GM18951 (cell line): Measurements from ENCODE around the gene FERMT3.
A peak's percentile ranks its signal among the peaks of the same experiment; 100 is the strongest.

Experiments
- POLR2A ChIP-seq: IDR thresholded peaks from 4 replicates; pipeline ENCODE4 v1.6.1; 2011; ENCODE audit warnings: mild to moderate bottlenecking; ENCODE audit not compliant: insufficient read length, insufficient read depth; ENCODE audit errors: extremely low read depth
- in situ Hi-C: fragments of 300-500 bp; cut with MboI; formaldehyde crosslinking; loops from one replicate; pipeline ENCODE4 v1.12.0; 2022; ENCODE audit warnings: low sequenced_read_pairs, mixed read lengths, inconsistent platforms; ENCODE audit not compliant: unreplicated experiment

FERMT3 gene

GRCh38 chr11:64204080-64204440 lies 2.5 kb upstream of the FERMT3 start:
- no peak for TF ChIP-seq POLR2A
- in situ Hi-C loops: loop anchor here (5.0 kb wide), 1 partner anchor 93 kb away; no protein-coding TSS in a partner anchor

DNA sequence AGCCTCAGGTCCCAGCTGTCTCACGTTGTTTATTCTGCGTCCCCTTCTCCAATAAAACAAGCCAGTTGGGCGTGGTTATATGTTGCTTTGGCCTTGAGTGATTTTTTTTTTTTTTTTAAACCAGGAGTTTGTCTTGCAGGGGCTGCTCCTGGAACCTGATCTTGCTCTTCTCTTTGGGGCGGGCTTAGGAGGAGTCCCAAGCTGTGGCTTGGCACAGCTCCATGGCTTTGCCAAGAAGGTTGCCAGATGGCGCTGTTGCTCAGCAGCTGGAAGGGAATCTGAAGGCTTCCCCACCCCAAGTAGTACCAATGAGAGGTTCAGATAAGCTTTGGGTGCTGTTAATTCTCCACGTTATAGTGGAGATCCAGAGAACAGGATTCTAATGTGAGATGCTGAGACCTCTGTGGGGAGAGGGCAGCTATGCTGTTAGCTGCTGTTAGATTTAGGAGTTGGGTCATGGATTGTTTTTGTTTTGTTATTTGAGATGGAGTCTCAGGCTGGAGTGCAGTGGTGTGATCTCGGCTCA lies 2.0 kb upstream of the FERMT3 start:
- in situ Hi-C loops: loop anchor here (5.0 kb wide), 1 partner anchor 93 kb away; no protein-coding TSS in a partner anchor
- TF ChIP-seq POLR2A: no peak

- TF ChIP-seq POLR2A: peak; percentile 73
- in situ Hi-C loops: no loop called here
These were observed 950 bp downstream of the FERMT3 start for GRCh38 chr11:64207256-64208085.

GRCh38 chr11:64208086-64208795 lies 1.7 kb downstream of the FERMT3 start:
- no peak for TF ChIP-seq POLR2A
- in situ Hi-C loops: no loop called here

- no peak for TF ChIP-seq POLR2A
- in situ Hi-C loops: no loop called here
These were observed 2.5 kb downstream of the FERMT3 start for GRCh38 chr11:64208796-64209562.

DNA sequence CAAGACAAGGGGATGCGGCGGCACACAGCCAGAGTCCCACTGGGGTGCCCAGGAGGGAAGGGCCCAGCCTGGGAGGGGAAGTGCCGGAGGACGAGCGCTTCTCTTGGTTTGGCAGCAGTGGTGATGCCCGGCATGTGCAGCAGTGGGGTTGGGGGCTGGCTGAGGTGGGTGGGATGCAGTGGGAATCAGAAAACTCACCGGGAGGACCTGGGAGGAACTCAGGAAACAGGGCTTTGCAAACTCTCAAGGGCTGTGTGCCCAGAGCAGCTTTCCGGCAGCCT lies 3.0 kb downstream of the FERMT3 start:
- no peak for TF ChIP-seq POLR2A
- in situ Hi-C loops: no loop called here

DNA sequence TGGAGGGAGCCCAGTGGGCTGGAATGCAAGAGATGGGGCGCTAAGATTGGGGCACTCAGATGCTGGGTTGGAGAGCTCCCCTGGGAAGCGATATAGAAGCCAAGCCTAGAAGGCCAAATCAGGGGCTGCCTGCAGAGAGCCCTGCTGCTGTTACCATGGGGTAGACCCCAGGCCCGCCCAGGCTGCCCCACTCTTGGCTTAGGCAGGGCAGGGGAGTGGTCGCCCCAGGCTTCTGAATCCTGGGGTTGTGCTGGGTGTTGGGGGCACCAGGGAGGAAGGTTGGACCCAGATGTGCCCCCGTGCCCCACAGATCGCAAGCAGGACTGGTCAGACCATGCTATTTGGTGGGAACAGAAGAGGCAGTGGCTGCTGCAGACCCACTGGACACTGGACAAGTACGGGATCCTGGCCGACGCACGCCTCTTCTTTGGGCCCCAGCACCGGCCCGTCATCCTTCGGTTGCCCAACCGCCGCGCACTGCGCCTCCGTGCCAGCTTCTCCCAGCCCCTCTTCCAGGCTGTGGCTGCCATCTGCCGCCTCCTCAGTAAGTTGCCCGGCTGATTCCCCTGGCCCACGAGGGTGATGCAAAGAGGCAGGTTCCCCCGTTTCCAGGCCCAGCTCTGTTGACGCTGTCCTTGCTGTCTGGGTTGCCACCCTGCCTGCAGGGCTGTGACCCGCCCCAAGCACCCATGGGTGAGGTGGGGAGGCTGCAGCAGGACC lies 3.9 kb downstream of the FERMT3 start:
- no peak for TF ChIP-seq POLR2A
- in situ Hi-C loops: no loop called here

GRCh38 chr11:64211181-64211872 lies 4.8 kb downstream of the FERMT3 start:
- TF ChIP-seq POLR2A: no peak
- in situ Hi-C loops: no loop called here

- in situ Hi-C loops: no loop called here
- TF ChIP-seq POLR2A: no peak
These were observed 10.4 kb downstream of the FERMT3 start for GRCh38 chr11:64216879-64217278.

GRCh38 chr11:64218628-64219353 lies 12.3 kb downstream of the FERMT3 start:
- no peak for TF ChIP-seq POLR2A
- in situ Hi-C loops: no loop called here

- in situ Hi-C loops: no loop called here
- TF ChIP-seq POLR2A: no peak
These were observed 12.8 kb downstream of the FERMT3 start for GRCh38 chr11:64219354-64219684.

DNA sequence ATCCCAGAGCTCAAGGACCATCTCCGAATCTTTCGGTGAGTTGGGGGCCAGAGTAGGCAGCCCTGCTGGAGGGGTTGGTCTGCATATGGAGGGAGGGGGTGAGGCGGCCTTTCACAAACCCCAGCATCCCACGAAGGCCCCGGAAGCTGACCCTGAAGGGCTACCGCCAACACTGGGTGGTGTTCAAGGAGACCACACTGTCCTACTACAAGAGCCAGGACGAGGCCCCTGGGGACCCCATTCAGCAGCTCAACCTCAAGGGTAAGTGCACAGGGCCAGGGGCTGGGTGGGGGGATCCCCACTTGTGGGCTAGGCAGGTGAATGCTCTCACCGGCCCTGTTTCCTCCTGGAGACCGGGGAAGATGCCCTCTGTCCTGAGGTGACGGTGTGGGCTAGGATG lies 13.2 kb downstream of the FERMT3 start:
- no peak for TF ChIP-seq POLR2A
- in situ Hi-C loops: no loop called here

- no peak for TF ChIP-seq POLR2A
- in situ Hi-C loops: no loop called here
These were observed 13.8 kb downstream of the FERMT3 start for GRCh38 chr11:64220271-64220670.
